Liver (tissue), 9 donors: Measurements from ENCODE around the gene MAML3. TPM values are rescaled to one million over a fixed set of nuclear protein-coding genes. Genes with fewer than 3 reads are reported as not detected.

Source experiments
- DNase-seq: peaks from one replicate; pipeline ENCODE4 v3.0.0-alpha.2; 2017; ENCODE audit warnings: low spot score
- H3K27ac ChIP-seq, 2 donors: one replicate each; pipeline ENCODE4 v1.7.0; 2013; ENCODE audit warnings: inconsistent platforms in 2 of 2, low read length in 2 of 2, control low read depth in 1 of 2, low read depth in 1 of 2, mild to moderate bottlenecking in 1 of 2
- H3K27me3 ChIP-seq, 4 donors: one replicate each; pipeline versions ENCODE4 v1.6.1 to v1.7.0; 2013; ENCODE audit warnings: low read length in 3 of 4, inconsistent platforms in 1 of 4, mild to moderate bottlenecking in 1 of 4, moderate library complexity in 1 of 4; ENCODE audit not compliant: control insufficient read depth in 4 of 4, insufficient read depth in 4 of 4
- H3K36me3 ChIP-seq, 4 donors: one replicate each; pipeline versions ENCODE4 v1.6.1 to v1.7.0; 2013; ENCODE audit warnings: low read length in 3 of 4, mild to moderate bottlenecking in 3 of 4, low read depth in 1 of 4, moderate library complexity in 1 of 4; ENCODE audit not compliant: control insufficient read depth in 4 of 4, insufficient read depth in 3 of 4
- H3K4me1 ChIP-seq, 4 donors: one replicate each; pipeline versions ENCODE4 v1.6.1 to v1.7.0; 2013; ENCODE audit warnings: low read length in 3 of 4, mild to moderate bottlenecking in 3 of 4, moderate library complexity in 1 of 4; ENCODE audit not compliant: control insufficient read depth in 4 of 4, insufficient read depth in 4 of 4
- H3K4me3 ChIP-seq, 3 donors: one replicate each; pipeline versions ENCODE4 v1.6.1 to v1.7.0; 2013; ENCODE audit warnings: low read length in 3 of 3, control low read depth in 1 of 3, low read depth in 1 of 3, mild to moderate bottlenecking in 1 of 3
- H3K9ac ChIP-seq, 2 donors: one replicate each; pipeline ENCODE4 v1.7.0; 2013; ENCODE audit warnings: low read length in 2 of 2, mild to moderate bottlenecking in 2 of 2, moderate library complexity in 2 of 2, control low read depth in 1 of 2, low read depth in 1 of 2
- H3K9me3 ChIP-seq, 4 donors: one replicate each; pipeline versions ENCODE4 v1.6.1 to v1.7.0; 2013; ENCODE audit warnings: low read length in 3 of 4; ENCODE audit not compliant: control insufficient read depth in 4 of 4
- ATF3 ChIP-seq: IDR thresholded peaks from 2 replicates; pipeline ENCODE4 v1.6.1; 2016; ENCODE audit warnings: antibody characterized with exemption
- CTCF ChIP-seq: fragments of 150-350 bp; IDR thresholded peaks from 2 replicates; pipeline ENCODE4 v1.5.1; 2017; ENCODE audit warnings: improper control_type of control experiment, low read depth, low read length; ENCODE audit not compliant: missing input control
- EGR1 ChIP-seq, 2 donors: IDR thresholded peaks; 2 replicates each; pipeline ENCODE4 v1.6.1; 2016 to 2018; ENCODE audit warnings: antibody characterized with exemption in 2 of 2, low read depth in 2 of 2
- FOXA1 ChIP-seq: IDR thresholded peaks from 2 replicates; pipeline ENCODE4 v1.6.1; 2016; ENCODE audit warnings: antibody characterized with exemption
- FOXA2 ChIP-seq: IDR thresholded peaks from 2 replicates; pipeline ENCODE4 v1.6.1; 2016; ENCODE audit warnings: antibody characterized with exemption
- GABPA ChIP-seq, 2 donors: IDR thresholded peaks in 1 of 2; conservative IDR thresholded peaks in 1 of 2; 2 replicates each; pipeline ENCODE4 v1.6.1; 2016; ENCODE audit warnings: antibody characterized with exemption in 2 of 2, mild to moderate bottlenecking in 1 of 2, moderate library complexity in 1 of 2
- HNF4A ChIP-seq, 2 donors: conservative IDR thresholded peaks; 2 replicates each; pipeline ENCODE4 v1.6.1; 2016; ENCODE audit warnings: antibody characterized with exemption in 2 of 2, mild to moderate bottlenecking in 2 of 2
- HNF4G ChIP-seq: IDR thresholded peaks from 2 replicates; pipeline ENCODE4 v1.6.1; 2016; ENCODE audit warnings: antibody characterized with exemption
- JUND ChIP-seq, 2 donors: IDR thresholded peaks; 2 replicates each; pipeline ENCODE4 v1.6.1; 2016; ENCODE audit warnings: antibody characterized with exemption in 2 of 2
- NR2F2 ChIP-seq: IDR thresholded peaks from 2 replicates; pipeline ENCODE4 v1.6.1; 2016; ENCODE audit warnings: antibody characterized with exemption
- RAD21 ChIP-seq, 2 donors: IDR thresholded peaks; 2 replicates each; pipeline ENCODE4 v1.6.1; 2016; ENCODE audit warnings: antibody characterized with exemption in 2 of 2, mild to moderate bottlenecking in 2 of 2
- RXRA ChIP-seq, 2 donors: IDR thresholded peaks; 2 replicates each; pipeline ENCODE4 v1.6.1; 2017 to 2018; ENCODE audit warnings: antibody characterized with exemption in 2 of 2, mild to moderate bottlenecking in 1 of 2
- SP1 ChIP-seq: IDR thresholded peaks from 2 replicates; pipeline ENCODE4 v1.6.1; 2018; ENCODE audit warnings: antibody characterized with exemption, mild to moderate bottlenecking
- TAF1 ChIP-seq: conservative IDR thresholded peaks from 2 replicates; pipeline ENCODE4 v1.6.1; 2016; ENCODE audit warnings: antibody characterized with exemption, mild to moderate bottlenecking
- YY1 ChIP-seq: IDR thresholded peaks from 2 replicates; pipeline ENCODE4 v1.6.1; 2016; ENCODE audit warnings: antibody characterized with exemption, mild to moderate bottlenecking
- whole genome bisulfite sequencing: extraction: QIAGEN DNeasy Blood & Tissue Kit; methylation state at CpG from one replicate; pipeline ENCODE4 v1.1.7; 2013; 5-methylcytosine and 5-hydroxymethylcytosine counted together
- polyA plus RNA-seq, 2 donors: library from polyadenylated mRNA; stranded (reverse) in 1 of 2; unstranded in 1 of 2; fragments of 200-250 nt in 1 of 2; fragments of >200 nt in 1 of 2; fragmentation: Nextera tagmentation in 1 of 2; extraction: Ambion mirVana in 1 of 2; gene quantifications; one replicate each; pipeline versions ENCODE4 v1.2.1 to v1.2.3, GENCODE V29; 2013 to 2015
- total RNA-seq, 2 donors: library from RNA; depleted of rRNA; stranded (reverse); fragments of >200 nt; gene quantifications; one replicate each; pipeline ENCODE4 v1.2.3, GENCODE V29; 2014
- TF ChIP-seq, protein P1 (sequence below): IDR thresholded peaks from 2 replicates; pipeline ENCODE4 v1.6.1; 2016; ENCODE audit warnings: antibody characterized with exemption
- TF ChIP-seq, protein P2 (sequence below): IDR thresholded peaks from 2 replicates; pipeline ENCODE4 v1.6.1; 2016; ENCODE audit warnings: antibody characterized with exemption, mild to moderate bottlenecking
- TF ChIP-seq, protein P3 (sequence below): IDR thresholded peaks from 2 replicates; pipeline ENCODE4 v1.6.1; 2016; ENCODE audit warnings: antibody characterized with exemption
- donor health status: healthy.
- donor health status: healthy.
- donor health status: healthy.
- donor health status: healthy.
- donor health status: healthy.

MAML3 gene
- total and polyA plus RNA-seq, 4 donors = 1.3 to 4.3 (median 2.7) TPM

GRCh38 chr4:140117947-140118346 lies 36.0 kb downstream of the MAML3 start (continued):
- no peak for TF ChIP-seq CTCF
- TF ChIP-seq RXRA (IDR thresholded peaks at IDR 0.05) = no peak
- no peak for TF ChIP-seq FOXA1

- TF ChIP-seq FOXA1 = no peak
- TF ChIP-seq, protein P1, sequence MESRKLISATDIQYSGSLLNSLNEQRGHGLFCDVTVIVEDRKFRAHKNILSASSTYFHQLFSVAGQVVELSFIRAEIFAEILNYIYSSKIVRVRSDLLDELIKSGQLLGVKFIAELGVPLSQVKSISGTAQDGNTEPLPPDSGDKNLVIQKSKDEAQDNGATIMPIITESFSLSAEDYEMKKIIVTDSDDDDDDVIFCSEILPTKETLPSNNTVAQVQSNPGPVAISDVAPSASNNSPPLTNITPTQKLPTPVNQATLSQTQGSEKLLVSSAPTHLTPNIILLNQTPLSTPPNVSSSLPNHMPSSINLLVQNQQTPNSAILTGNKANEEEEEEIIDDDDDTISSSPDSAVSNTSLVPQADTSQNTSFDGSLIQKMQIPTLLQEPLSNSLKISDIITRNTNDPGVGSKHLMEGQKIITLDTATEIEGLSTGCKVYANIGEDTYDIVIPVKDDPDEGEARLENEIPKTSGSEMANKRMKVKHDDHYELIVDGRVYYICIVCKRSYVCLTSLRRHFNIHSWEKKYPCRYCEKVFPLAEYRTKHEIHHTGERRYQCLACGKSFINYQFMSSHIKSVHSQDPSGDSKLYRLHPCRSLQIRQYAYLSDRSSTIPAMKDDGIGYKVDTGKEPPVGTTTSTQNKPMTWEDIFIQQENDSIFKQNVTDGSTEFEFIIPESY = no peak
- TF ChIP-seq EGR1 (IDR thresholded peaks at IDR 0.05; ENCODE audit: low read depth in 2 of 2) = no peak
- TF ChIP-seq, protein P2, sequence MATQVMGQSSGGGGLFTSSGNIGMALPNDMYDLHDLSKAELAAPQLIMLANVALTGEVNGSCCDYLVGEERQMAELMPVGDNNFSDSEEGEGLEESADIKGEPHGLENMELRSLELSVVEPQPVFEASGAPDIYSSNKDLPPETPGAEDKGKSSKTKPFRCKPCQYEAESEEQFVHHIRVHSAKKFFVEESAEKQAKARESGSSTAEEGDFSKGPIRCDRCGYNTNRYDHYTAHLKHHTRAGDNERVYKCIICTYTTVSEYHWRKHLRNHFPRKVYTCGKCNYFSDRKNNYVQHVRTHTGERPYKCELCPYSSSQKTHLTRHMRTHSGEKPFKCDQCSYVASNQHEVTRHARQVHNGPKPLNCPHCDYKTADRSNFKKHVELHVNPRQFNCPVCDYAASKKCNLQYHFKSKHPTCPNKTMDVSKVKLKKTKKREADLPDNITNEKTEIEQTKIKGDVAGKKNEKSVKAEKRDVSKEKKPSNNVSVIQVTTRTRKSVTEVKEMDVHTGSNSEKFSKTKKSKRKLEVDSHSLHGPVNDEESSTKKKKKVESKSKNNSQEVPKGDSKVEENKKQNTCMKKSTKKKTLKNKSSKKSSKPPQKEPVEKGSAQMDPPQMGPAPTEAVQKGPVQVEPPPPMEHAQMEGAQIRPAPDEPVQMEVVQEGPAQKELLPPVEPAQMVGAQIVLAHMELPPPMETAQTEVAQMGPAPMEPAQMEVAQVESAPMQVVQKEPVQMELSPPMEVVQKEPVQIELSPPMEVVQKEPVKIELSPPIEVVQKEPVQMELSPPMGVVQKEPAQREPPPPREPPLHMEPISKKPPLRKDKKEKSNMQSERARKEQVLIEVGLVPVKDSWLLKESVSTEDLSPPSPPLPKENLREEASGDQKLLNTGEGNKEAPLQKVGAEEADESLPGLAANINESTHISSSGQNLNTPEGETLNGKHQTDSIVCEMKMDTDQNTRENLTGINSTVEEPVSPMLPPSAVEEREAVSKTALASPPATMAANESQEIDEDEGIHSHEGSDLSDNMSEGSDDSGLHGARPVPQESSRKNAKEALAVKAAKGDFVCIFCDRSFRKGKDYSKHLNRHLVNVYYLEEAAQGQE = no peak
- no peak for TF ChIP-seq RXRA (IDR thresholded peaks at IDR 0.05)
- TF ChIP-seq TAF1 = no peak
- no peak for TF ChIP-seq HNF4G
- TF ChIP-seq YY1 = no peak
- TF ChIP-seq JUND (IDR thresholded peaks at IDR 0.05) = no peak
- TF ChIP-seq, protein P3, sequence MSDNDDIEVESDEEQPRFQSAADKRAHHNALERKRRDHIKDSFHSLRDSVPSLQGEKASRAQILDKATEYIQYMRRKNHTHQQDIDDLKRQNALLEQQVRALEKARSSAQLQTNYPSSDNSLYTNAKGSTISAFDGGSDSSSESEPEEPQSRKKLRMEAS = no peak
- TF ChIP-seq GABPA (IDR thresholded peaks at IDR 0.05 in 1 of 2, conservative IDR thresholded peaks at IDR 0.05 in 1 of 2) = no peak
- TF ChIP-seq ATF3 = no peak
- no peak for TF ChIP-seq NR2F2
- TF ChIP-seq SP1 = no peak
- no peak for TF ChIP-seq CTCF
- no peak for TF ChIP-seq RAD21 (IDR thresholded peaks at IDR 0.05)
- no peak for TF ChIP-seq FOXA2
- no peak for TF ChIP-seq HNF4A (conservative IDR thresholded peaks at IDR 0.05)
- Histone ChIP-seq H3K9ac (no peak overlapping the region), H3K27me3 (no peaks in the 10 kb centered on the region), H3K4me3 (no peak overlapping the region), H3K36me3 (no peaks in the 10 kb centered on the region), H3K27ac (no peak overlapping the region), H3K9me3 (no peaks in the 10 kb centered on the region), H3K4me1 (peaks cover 6 to 13% (median 10%) of the 10 kb centered on the region in 4 donors)
- DNase-seq = no peak
- 85% methylated on average over 4 of the region's 4 CpGs for WGBS
Measured at GRCh38 chr4:140116442-140117104, 37.4 kb downstream of the MAML3 start.
